Liver (tissue), 3 donors: ENCODE measurements around the gene RNASE13.

Source experiments
- GABPA ChIP-seq, 2 donors: IDR thresholded peaks in 1 of 2; conservative IDR thresholded peaks in 1 of 2; 2 replicates each; pipeline ENCODE4 v1.6.1; 2016; ENCODE audit warnings: antibody characterized with exemption in 2 of 2, mild to moderate bottlenecking in 1 of 2, moderate library complexity in 1 of 2
- HNF4G ChIP-seq: IDR thresholded peaks from 2 replicates; pipeline ENCODE4 v1.6.1; 2016; ENCODE audit warnings: antibody characterized with exemption
- TAF1 ChIP-seq: conservative IDR thresholded peaks from 2 replicates; pipeline ENCODE4 v1.6.1; 2016; ENCODE audit warnings: antibody characterized with exemption, mild to moderate bottlenecking
- YY1 ChIP-seq: IDR thresholded peaks from 2 replicates; pipeline ENCODE4 v1.6.1; 2016; ENCODE audit warnings: antibody characterized with exemption, mild to moderate bottlenecking
- TF ChIP-seq, protein P1 (sequence below): fragments of 150-350 bp; IDR thresholded peaks from 2 replicates; pipeline ENCODE4 v1.5.1; 2017; ENCODE audit warnings: improper control_type of control experiment, low read depth, low read length; ENCODE audit not compliant: missing input control
- donor health status: healthy.
- donor health status: healthy.

GRCh38 chr14:21011136-21011535 lies 23.5 kb downstream of the RNASE13 start:
- no peak for TF ChIP-seq HNF4G
- TF ChIP-seq TAF1, result no peak
- TF ChIP-seq, protein P1, sequence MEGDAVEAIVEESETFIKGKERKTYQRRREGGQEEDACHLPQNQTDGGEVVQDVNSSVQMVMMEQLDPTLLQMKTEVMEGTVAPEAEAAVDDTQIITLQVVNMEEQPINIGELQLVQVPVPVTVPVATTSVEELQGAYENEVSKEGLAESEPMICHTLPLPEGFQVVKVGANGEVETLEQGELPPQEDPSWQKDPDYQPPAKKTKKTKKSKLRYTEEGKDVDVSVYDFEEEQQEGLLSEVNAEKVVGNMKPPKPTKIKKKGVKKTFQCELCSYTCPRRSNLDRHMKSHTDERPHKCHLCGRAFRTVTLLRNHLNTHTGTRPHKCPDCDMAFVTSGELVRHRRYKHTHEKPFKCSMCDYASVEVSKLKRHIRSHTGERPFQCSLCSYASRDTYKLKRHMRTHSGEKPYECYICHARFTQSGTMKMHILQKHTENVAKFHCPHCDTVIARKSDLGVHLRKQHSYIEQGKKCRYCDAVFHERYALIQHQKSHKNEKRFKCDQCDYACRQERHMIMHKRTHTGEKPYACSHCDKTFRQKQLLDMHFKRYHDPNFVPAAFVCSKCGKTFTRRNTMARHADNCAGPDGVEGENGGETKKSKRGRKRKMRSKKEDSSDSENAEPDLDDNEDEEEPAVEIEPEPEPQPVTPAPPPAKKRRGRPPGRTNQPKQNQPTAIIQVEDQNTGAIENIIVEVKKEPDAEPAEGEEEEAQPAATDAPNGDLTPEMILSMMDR, result no peak
- no peak for TF ChIP-seq YY1
- TF ChIP-seq GABPA (IDR thresholded peaks at IDR 0.05 in 1 of 2, conservative IDR thresholded peaks at IDR 0.05 in 1 of 2), result no peak
